Upper lobe of left lung (tissue), 4 donors: Measurements from ENCODE around the gene DPH3.

Source experiments
- POLR2A ChIP-seq, 4 donors: fragments of 450-650 bp; IDR thresholded peaks; one replicate each; pipeline ENCODE4 v1.5.1; 2016 to 2017; ENCODE audit warnings: antibody characterized with exemption in 4 of 4, mild to moderate bottlenecking in 2 of 4
- TF ChIP-seq, protein P1 (sequence below), 6 experiments: fragments of 450-650 bp in 4 of 6; fragments of 200-600 bp in 2 of 6; sonication (generic) in 2 of 6; IDR thresholded peaks; one replicate each; pipeline ENCODE4 v1.5.1; 2016 to 2019; ENCODE audit warnings: antibody characterized with exemption in 6 of 6

GRCh38 chr3:16255326-16255725, 9.4 kb downstream of the DPH3 start:
- TF ChIP-seq POLR2A (IDR thresholded peaks at IDR 0.05): no peak
- TF ChIP-seq, protein P1, sequence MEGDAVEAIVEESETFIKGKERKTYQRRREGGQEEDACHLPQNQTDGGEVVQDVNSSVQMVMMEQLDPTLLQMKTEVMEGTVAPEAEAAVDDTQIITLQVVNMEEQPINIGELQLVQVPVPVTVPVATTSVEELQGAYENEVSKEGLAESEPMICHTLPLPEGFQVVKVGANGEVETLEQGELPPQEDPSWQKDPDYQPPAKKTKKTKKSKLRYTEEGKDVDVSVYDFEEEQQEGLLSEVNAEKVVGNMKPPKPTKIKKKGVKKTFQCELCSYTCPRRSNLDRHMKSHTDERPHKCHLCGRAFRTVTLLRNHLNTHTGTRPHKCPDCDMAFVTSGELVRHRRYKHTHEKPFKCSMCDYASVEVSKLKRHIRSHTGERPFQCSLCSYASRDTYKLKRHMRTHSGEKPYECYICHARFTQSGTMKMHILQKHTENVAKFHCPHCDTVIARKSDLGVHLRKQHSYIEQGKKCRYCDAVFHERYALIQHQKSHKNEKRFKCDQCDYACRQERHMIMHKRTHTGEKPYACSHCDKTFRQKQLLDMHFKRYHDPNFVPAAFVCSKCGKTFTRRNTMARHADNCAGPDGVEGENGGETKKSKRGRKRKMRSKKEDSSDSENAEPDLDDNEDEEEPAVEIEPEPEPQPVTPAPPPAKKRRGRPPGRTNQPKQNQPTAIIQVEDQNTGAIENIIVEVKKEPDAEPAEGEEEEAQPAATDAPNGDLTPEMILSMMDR (IDR thresholded peaks at IDR 0.05): no peak
